ENCODE results near the gene URM1.
A peak's percentile ranks its signal among the peaks of the same experiment; 100 is the strongest.

Gene URM1

DNA sequence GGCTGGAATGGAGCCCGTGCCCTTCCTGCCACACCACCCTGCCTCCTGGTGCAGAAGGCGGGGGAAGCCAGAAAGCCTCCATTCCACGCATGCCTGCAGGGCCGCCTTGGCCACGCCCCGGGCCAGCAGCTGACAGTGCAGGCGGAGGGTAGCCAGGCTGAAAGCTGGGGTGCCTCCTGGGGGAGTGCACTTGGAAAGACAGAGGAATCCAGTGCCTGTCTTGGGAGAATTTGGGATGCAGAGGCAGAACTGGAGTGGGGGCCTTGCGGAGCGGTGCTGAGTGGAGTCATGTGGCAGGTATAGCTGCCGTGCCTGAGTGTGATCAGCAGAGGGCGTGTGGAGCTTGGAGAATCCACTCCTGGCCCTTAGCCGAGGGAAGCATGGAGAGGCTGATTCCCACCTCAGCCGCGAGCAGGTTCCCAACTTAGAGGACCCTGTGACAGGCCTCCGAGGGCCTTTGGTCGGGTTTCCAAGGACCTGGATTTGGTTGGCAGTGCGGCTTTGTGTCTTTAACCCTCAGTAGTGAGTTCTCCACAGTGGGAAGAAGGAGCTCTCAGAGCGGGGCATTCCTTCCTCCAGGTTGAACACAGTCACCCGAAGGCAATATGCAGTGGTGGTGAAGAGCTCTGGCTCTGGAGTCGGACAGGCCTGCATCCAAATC, 9.1 kb upstream of the URM1 start:
- H3K27ac Mint-ChIP-seq = peak overlapping the region; percentile 49
- H3K36me3 Mint-ChIP-seq (ENCODE audit: low read depth) = no peaks in the 10 kb centered on the region
- peaks cover 7% of the 10 kb centered on the region for H3K4me1 Mint-ChIP-seq (ENCODE audit: low read depth)
- peak overlapping the region; percentile 82 for H3K4me3 Mint-ChIP-seq
- DNase-seq (ENCODE audit: low spot score) = peak; percentile 52
- no peaks in the 10 kb centered on the region for H3K27me3 Mint-ChIP-seq (ENCODE audit: low read depth)
- H3K9me3 Mint-ChIP-seq = no peaks in the 10 kb centered on the region

DNA sequence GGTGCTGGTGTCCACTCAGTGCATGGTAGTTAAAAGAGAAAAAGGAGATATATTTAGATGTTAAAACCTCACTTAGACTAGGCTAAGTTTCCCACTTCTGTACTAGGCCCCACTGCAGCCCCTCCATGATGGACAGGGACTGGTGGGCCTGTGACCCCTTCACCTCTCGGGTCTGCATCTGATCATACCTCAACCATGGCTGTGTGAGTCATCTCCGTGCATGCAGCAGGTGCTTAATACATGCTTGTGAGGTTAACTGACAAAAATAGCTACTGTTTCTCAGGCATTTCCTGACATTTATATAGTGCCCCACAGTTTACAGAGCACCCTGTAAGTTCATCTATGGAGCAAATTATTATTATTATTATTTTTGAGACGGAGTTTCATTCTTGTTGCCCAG, 8.4 kb upstream of the URM1 start:
- Mint-ChIP-seq H3K27me3 (ENCODE audit: low read depth) (no peaks in the 10 kb centered on the region), H3K27ac (no peak overlapping the region), H3K4me3 (no peak overlapping the region), H3K9me3 (no peaks in the 10 kb centered on the region), H3K36me3 (ENCODE audit: low read depth) (no peaks in the 10 kb centered on the region), H3K4me1 (ENCODE audit: low read depth) (peaks cover 7% of the 10 kb centered on the region)
- no peak for DNase-seq (ENCODE audit: low spot score)

DNA sequence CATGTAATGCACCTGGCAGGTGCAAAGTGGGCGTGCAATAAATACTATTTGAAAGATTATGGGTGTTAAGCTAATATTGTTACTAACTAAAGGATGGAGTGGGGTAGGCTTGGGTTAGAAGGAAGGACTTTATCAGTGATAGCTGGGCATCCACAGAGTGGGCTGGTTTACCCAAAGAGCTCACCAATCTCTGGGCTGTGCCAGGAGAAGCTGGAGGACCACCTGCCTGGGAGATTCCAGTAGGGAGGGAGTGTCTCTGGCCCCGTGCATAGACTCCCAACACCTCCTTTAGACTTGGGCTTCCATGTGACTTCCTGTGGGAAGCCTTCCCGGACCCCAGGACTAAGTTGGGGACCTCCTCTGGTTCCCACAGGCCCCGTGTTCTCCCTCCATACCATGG, 5.6 kb upstream of the URM1 start:
- peaks cover 12% of the 10 kb centered on the region for H3K4me1 Mint-ChIP-seq (ENCODE audit: low read depth)
- no peaks in the 10 kb centered on the region for H3K27me3 Mint-ChIP-seq (ENCODE audit: low read depth)
- H3K36me3 Mint-ChIP-seq (ENCODE audit: low read depth) = no peaks in the 10 kb centered on the region

DNA sequence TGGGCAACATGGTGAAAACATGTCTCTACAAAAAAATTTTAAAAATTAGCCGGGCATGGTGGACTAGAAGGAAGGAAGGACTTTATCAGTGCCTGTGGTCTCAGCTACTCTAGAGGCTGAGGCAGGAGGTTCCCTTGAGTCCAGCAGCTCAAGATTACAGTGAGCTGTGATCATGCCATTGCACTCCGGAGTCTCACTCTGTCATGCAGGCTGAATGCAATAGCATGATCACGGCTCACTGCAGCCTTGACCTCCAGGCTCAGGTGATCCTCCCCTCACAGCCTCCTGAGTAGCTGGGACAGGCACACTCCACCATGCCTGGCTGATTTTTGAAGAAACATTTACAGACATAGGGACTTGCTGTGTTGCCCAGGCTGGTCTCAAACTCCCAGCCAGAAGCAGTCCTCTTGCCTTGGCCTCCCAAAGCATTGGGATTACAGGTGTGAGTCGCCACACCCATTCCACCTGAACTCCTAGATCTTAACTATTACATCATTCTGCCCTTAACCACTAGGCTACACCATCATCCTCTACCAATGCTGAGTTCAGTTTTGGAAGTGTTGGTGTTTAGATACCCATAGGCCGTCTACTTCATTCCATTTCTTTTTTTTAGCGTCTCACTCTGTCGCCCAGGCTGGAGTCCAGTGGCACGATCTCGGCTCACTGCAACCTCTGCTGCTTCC, 2.0 kb upstream of the URM1 start:
- DNase-seq (ENCODE audit: low spot score) = no peak
- Mint-ChIP-seq H3K9me3 (no peaks in the 10 kb centered on the region), H3K27ac (peak overlapping the region; percentile 7), H3K27me3 (ENCODE audit: low read depth) (no peaks in the 10 kb centered on the region), H3K4me3 (peak overlapping the region; percentile 10), H3K4me1 (ENCODE audit: low read depth) (peaks cover 34% of the 10 kb centered on the region), H3K36me3 (ENCODE audit: low read depth) (peaks cover 12% of the 10 kb centered on the region)

More for the DNA sequence above, 5.6 kb upstream of the URM1 start:
- DNase-seq (ENCODE audit: low spot score) = no peak
- peak overlapping the region; percentile 12 for H3K27ac Mint-ChIP-seq
- H3K4me3 Mint-ChIP-seq = no peak overlapping the region
- H3K9me3 Mint-ChIP-seq = no peaks in the 10 kb centered on the region

DNA sequence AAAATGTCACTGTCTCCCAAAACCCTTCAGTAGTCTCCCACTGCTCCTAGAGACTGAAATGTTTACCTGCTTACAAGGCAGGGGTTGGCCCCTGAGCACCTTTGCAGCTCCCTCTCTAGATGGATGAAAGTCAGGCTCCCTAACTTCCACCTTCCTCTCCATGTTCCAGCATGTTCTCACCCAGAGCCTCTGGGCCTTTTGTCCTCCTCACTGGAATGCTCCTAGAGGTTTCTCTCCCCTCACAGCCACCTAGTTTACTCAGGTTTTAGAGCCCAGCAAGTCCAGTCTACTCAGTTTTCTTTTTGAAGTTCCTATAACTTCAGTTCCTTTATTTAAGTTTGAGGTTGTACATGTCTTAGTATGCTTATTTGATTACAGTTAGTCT, 815 bp upstream of the URM1 start:
- H3K4me1 Mint-ChIP-seq (ENCODE audit: low read depth) = peaks cover 30% of the 10 kb centered on the region
- no peaks in the 10 kb centered on the region for H3K27me3 Mint-ChIP-seq (ENCODE audit: low read depth)

DNA sequence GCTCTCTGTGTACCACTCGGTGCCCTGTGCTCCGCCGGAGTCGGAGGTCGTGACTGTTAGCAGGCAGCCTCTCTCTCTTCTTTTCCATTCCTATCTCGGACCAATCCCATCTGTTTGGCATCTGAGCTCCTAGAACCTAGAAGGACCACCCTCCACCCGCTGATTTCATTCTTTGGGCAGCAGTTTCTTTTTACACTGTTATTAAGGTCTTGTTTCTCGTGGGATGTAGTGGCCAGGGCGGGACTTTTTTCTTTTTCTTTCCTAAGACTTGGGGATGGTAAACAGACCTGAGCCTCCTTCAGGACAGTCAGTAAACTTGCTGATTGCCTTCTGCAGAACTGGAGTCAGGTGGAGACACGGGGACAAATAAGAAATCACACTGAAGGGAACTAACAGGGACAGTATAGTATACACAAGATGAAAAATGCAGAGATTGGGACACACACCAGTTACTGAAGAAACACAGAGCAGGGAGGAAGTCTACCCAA, 500 bp downstream of the URM1 start:
- Mint-ChIP-seq H3K36me3 (ENCODE audit: low read depth) (peaks cover 16% of the 10 kb centered on the region), H3K9me3 (no peaks in the 10 kb centered on the region), H3K27ac (peak overlapping the region; percentile 96), H3K4me3 (peak overlapping the region; percentile 96), H3K4me1 (ENCODE audit: low read depth) (peaks cover 29% of the 10 kb centered on the region), H3K27me3 (ENCODE audit: low read depth) (no peaks in the 10 kb centered on the region)
- DNase-seq (ENCODE audit: low spot score) = no peak

More for the DNA sequence above, 815 bp upstream of the URM1 start:
- Mint-ChIP-seq H3K36me3 (ENCODE audit: low read depth) (peaks cover 16% of the 10 kb centered on the region), H3K9me3 (no peaks in the 10 kb centered on the region), H3K4me3 (peak overlapping the region; percentile 96), H3K27ac (peak overlapping the region; percentile 96)
- no peak for DNase-seq (ENCODE audit: low spot score)

DNA sequence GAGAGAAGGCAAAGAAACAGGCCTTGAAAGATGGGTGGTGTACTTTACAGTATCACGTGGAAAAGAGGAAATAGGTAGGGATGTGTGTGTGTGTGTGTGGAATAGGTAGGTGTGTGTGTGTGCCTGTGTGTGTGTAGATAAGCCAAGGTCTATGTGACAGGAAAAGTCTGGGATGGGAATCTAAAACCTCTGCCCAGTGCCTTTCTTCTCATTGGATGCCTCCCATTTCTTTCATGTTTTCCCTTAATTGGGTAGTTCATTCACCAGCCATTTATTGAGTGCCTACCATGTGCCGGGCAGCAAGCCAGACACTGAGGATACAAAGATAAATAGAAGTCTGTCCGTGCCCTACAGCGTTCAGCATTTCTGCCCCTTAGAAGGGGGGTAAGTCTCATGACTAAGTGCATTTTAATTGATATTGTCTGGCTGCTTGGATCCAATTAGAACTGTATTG, 1.0 kb downstream of the URM1 start:
- peaks cover 16% of the 10 kb centered on the region for H3K36me3 Mint-ChIP-seq (ENCODE audit: low read depth)
- DNase-seq (ENCODE audit: low spot score) = no peak

DNA sequence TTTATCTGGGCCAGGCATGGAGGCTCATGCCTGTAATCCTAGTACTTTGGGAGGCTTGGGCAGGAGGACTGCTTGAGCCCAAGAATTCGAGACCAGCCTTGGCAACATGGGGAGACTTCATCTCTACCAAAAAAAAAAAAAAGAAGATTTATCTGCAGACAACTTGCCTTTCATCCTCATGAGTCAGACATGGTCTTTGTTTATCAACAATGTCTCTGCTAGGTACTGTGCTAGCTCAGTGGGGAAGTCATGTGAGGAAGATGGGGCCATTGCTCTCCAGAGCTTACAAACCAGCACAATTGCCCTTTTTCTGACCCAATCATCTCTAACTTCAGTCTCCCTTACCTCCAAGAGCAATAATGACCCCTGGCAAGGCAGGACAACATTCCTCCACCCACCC, 1.6 kb downstream of the URM1 start:
- Mint-ChIP-seq H3K27ac (peak overlapping the region; percentile 69), H3K9me3 (no peaks in the 10 kb centered on the region), H3K27me3 (ENCODE audit: low read depth) (no peaks in the 10 kb centered on the region), H3K4me3 (peak overlapping the region; percentile 96), H3K4me1 (ENCODE audit: low read depth) (peaks cover 29% of the 10 kb centered on the region), H3K36me3 (ENCODE audit: low read depth) (peaks cover 16% of the 10 kb centered on the region)
- no peak for DNase-seq (ENCODE audit: low spot score)

More for the DNA sequence above, 1.0 kb downstream of the URM1 start:
- Mint-ChIP-seq H3K9me3 (no peaks in the 10 kb centered on the region), H3K4me3 (peak overlapping the region; percentile 96), H3K4me1 (ENCODE audit: low read depth) (peaks cover 29% of the 10 kb centered on the region), H3K27ac (peak overlapping the region; percentile 96), H3K27me3 (ENCODE audit: low read depth) (no peaks in the 10 kb centered on the region)

GRCh38 chr9:128374221-128374675, 3.1 kb downstream of the URM1 start:
- Mint-ChIP-seq H3K27ac (no peak overlapping the region), H3K4me3 (no peak overlapping the region), H3K9me3 (no peaks in the 10 kb centered on the region), H3K27me3 (ENCODE audit: low read depth) (no peaks in the 10 kb centered on the region), H3K36me3 (ENCODE audit: low read depth) (peaks cover 21% of the 10 kb centered on the region), H3K4me1 (ENCODE audit: low read depth) (peaks cover 29% of the 10 kb centered on the region)
- DNase-seq (ENCODE audit: low spot score) = no peak

GRCh38 chr9:128375865-128376264, 4.7 kb downstream of the URM1 start:
- H3K36me3 Mint-ChIP-seq (ENCODE audit: low read depth) = peaks cover 24% of the 10 kb centered on the region
- no peaks in the 10 kb centered on the region for H3K27me3 Mint-ChIP-seq (ENCODE audit: low read depth)
- no peak overlapping the region for H3K27ac Mint-ChIP-seq
- H3K4me1 Mint-ChIP-seq (ENCODE audit: low read depth) = peaks cover 21% of the 10 kb centered on the region
- no peak overlapping the region for H3K4me3 Mint-ChIP-seq
- DNase-seq (ENCODE audit: low spot score) = no peak
- H3K9me3 Mint-ChIP-seq = no peaks in the 10 kb centered on the region

GRCh38 chr9:128382261-128382660, 11.1 kb downstream of the URM1 start:
- Mint-ChIP-seq H3K36me3 (ENCODE audit: low read depth) (peaks cover 10% of the 10 kb centered on the region), H3K9me3 (no peaks in the 10 kb centered on the region), H3K27me3 (ENCODE audit: low read depth) (no peaks in the 10 kb centered on the region), H3K27ac (no peak overlapping the region), H3K4me3 (no peak overlapping the region), H3K4me1 (ENCODE audit: low read depth) (no peaks in the 10 kb centered on the region)
- no peak for DNase-seq (ENCODE audit: low spot score)

- no peak for DNase-seq (ENCODE audit: low spot score)
- H3K36me3 Mint-ChIP-seq (ENCODE audit: low read depth) = peaks cover 10% of the 10 kb centered on the region
- H3K4me1 Mint-ChIP-seq (ENCODE audit: low read depth) = no peaks in the 10 kb centered on the region
- H3K27me3 Mint-ChIP-seq (ENCODE audit: low read depth) = no peaks in the 10 kb centered on the region
- H3K27ac Mint-ChIP-seq = no peak overlapping the region
- H3K4me3 Mint-ChIP-seq = no peak overlapping the region
- H3K9me3 Mint-ChIP-seq = no peaks in the 10 kb centered on the region
Measured at GRCh38 chr9:128383007-128383753, 12.0 kb downstream of the URM1 start.

DNA sequence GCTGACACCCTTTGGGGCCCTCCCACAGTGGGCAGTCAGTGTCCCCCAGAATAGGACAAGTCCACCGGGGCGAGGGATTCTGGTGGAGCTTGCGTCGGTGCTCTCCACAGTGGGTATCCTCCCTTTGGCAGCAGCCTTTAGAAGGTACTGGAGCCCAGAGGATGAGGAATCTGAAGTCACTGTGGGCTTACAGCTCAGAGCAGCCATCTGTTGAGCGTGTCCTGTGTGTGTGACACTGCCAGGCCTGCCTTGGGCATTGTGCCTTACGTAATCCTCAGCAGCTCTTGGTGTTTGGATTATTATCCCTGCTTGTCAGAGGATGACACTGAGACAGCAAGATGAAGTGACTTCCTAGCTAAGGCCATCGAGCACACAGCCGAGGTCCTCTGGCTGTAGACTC, 12.6 kb downstream of the URM1 start:
- H3K27me3 Mint-ChIP-seq (ENCODE audit: low read depth) = no peaks in the 10 kb centered on the region
- no peak overlapping the region for H3K4me3 Mint-ChIP-seq
- no peak for DNase-seq (ENCODE audit: low spot score)
- no peaks in the 10 kb centered on the region for H3K4me1 Mint-ChIP-seq (ENCODE audit: low read depth)
- peaks cover 9% of the 10 kb centered on the region for H3K36me3 Mint-ChIP-seq (ENCODE audit: low read depth)
- no peaks in the 10 kb centered on the region for H3K9me3 Mint-ChIP-seq
- H3K27ac Mint-ChIP-seq = no peak overlapping the region

All from T-helper 2 cell treated with Interferon-gamma antibody and Interleukin-4, amounts not matched to agents 5 μg/mL and 100 μg/mL, for 36 hours (primary cell).